ENCODE data around the gene CORO2B.

Gene CORO2B

GRCh38 chr15:68593341-68593740 lies 14.5 kb downstream of the CORO2B start:
- no peaks in the 10 kb centered on the region for H3K27me3 ChIP-seq (ENCODE audit: insufficient read depth, low read depth, severe bottlenecking)
- no peak for TF ChIP-seq CTCF (IDR thresholded peaks at IDR 0.05; ENCODE audit: low read depth, low read length)
- no peak overlapping the region for H3K4me3 ChIP-seq (ENCODE audit: low read depth, low read length)
- H3K27ac ChIP-seq = no peak overlapping the region
- H3K9me3 ChIP-seq (ENCODE audit: severe bottlenecking) = no peaks in the 10 kb centered on the region
- no peaks in the 10 kb centered on the region for H3K36me3 ChIP-seq
- no peak for DNase-seq

GRCh38 chr15:68593828-68594532 lies 15.2 kb downstream of the CORO2B start:
- no peaks in the 10 kb centered on the region for H3K27me3 ChIP-seq (ENCODE audit: insufficient read depth, low read depth, severe bottlenecking)
- H3K9me3 ChIP-seq (ENCODE audit: severe bottlenecking) = no peaks in the 10 kb centered on the region
- TF ChIP-seq CTCF (IDR thresholded peaks at IDR 0.05; ENCODE audit: low read depth, low read length) = no peak
- H3K4me3 ChIP-seq (ENCODE audit: low read depth, low read length) = no peak overlapping the region
- H3K27ac ChIP-seq = no peak overlapping the region
- no peak for DNase-seq
- no peaks in the 10 kb centered on the region for H3K36me3 ChIP-seq

GRCh38 chr15:68594533-68595259 lies 15.9 kb downstream of the CORO2B start:
- Histone ChIP-seq H3K36me3 (no peaks in the 10 kb centered on the region), H3K4me3 (ENCODE audit: low read depth, low read length) (no peak overlapping the region), H3K9me3 (ENCODE audit: severe bottlenecking) (no peaks in the 10 kb centered on the region), H3K27ac (no peak overlapping the region), H3K27me3 (ENCODE audit: insufficient read depth, low read depth, severe bottlenecking) (no peaks in the 10 kb centered on the region)
- DNase-seq = no peak
- TF ChIP-seq CTCF (IDR thresholded peaks at IDR 0.05; ENCODE audit: low read depth, low read length) = no peak

GRCh38 chr15:68595260-68595564 lies 16.4 kb downstream of the CORO2B start:
- DNase-seq = no peak
- Histone ChIP-seq H3K27me3 (ENCODE audit: insufficient read depth, low read depth, severe bottlenecking) (no peaks in the 10 kb centered on the region), H3K36me3 (no peaks in the 10 kb centered on the region), H3K9me3 (ENCODE audit: severe bottlenecking) (no peaks in the 10 kb centered on the region), H3K4me3 (ENCODE audit: low read depth, low read length) (no peak overlapping the region), H3K27ac (no peak overlapping the region)
- no peak for TF ChIP-seq CTCF (IDR thresholded peaks at IDR 0.05; ENCODE audit: low read depth, low read length)

- Histone ChIP-seq H3K27me3 (ENCODE audit: insufficient read depth, low read depth, severe bottlenecking) (no peaks in the 10 kb centered on the region), H3K9me3 (ENCODE audit: severe bottlenecking) (no peaks in the 10 kb centered on the region)
These were observed 17.0 kb downstream of the CORO2B start for GRCh38 chr15:68595761-68596160.

More at GRCh38 chr15:68595761-68596160, 17.0 kb downstream of the CORO2B start:
- no peak for DNase-seq
- Histone ChIP-seq H3K4me3 (ENCODE audit: low read depth, low read length) (no peak overlapping the region), H3K36me3 (no peaks in the 10 kb centered on the region), H3K27ac (no peak overlapping the region)
- no peak for TF ChIP-seq CTCF (IDR thresholded peaks at IDR 0.05; ENCODE audit: low read depth, low read length)

Measured in WERI-Rb-1 (cell line).